Subcutaneous adipose tissue (tissue), 4 donors: ENCODE measurements around the gene ZGLP1. TPM values are rescaled to one million over a fixed set of nuclear protein-coding genes. Genes with fewer than 3 reads are reported as not detected.

Experiments used
- CTCF ChIP-seq: fragments of 450-650 bp; IDR thresholded peaks from one replicate; pipeline ENCODE4 v1.5.1; 2016; ENCODE audit warnings: low read depth, mild to moderate bottlenecking, control low read depth, antibody characterized with exemption, moderate library complexity
- total RNA-seq, 4 donors: library from RNA; depleted of rRNA; stranded (reverse); fragments of >200 nt; gene quantifications; one replicate each; pipeline ENCODE4 v1.1.0, GENCODE V29; 2016

ZGLP1 gene
- total RNA-seq, 4 donors from 2014 or later = 0.49 to 5.8 (median 2.2) TPM

GRCh38 chr19:10321874-10322835, 12.5 kb upstream of the ZGLP1 start:
- no peak for TF ChIP-seq CTCF

- no peak for TF ChIP-seq CTCF
Measured at GRCh38 chr19:10321417-10321797, 11.8 kb upstream of the ZGLP1 start.

GRCh38 chr19:10320602-10321416, 11.2 kb upstream of the ZGLP1 start:
- no peak for TF ChIP-seq CTCF

- no peak for TF ChIP-seq CTCF
Measured at GRCh38 chr19:10318807-10319682, 9.4 kb upstream of the ZGLP1 start.

- TF ChIP-seq CTCF = no peak
Measured at GRCh38 chr19:10317857-10318462, 8.3 kb upstream of the ZGLP1 start.

- no peak for TF ChIP-seq CTCF
Measured at GRCh38 chr19:10317045-10317856, 7.6 kb upstream of the ZGLP1 start.
